ELF-1 (cell line): ENCODE measurements around the gene TCP11.

Experiments
- DNase-seq: peaks from one replicate; pipeline ENCODE4 v3.0.0-alpha.2; 2016; ENCODE audit warnings: low read depth, low spot score

Gene TCP11

DNA sequence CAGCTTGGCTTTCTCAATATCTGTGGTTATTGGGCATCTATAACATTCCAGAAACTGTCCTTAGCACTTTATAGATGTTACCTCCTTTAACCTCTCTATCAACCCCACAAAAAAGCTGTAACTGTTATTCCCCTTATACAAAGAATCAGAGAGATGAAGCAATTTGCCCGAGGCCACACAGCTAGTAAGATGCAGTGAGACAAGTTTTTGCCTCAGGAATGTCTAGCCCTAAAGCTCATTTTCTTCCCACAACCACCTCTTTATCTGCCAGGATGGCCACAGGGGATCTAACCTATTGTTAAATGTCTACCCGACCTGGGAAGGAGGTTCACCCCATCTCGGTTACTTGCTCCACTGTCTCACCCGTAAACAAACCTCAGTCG is 31.9 kb upstream of the TCP11 start:
- DNase-seq = peak; percentile 72

DNA sequence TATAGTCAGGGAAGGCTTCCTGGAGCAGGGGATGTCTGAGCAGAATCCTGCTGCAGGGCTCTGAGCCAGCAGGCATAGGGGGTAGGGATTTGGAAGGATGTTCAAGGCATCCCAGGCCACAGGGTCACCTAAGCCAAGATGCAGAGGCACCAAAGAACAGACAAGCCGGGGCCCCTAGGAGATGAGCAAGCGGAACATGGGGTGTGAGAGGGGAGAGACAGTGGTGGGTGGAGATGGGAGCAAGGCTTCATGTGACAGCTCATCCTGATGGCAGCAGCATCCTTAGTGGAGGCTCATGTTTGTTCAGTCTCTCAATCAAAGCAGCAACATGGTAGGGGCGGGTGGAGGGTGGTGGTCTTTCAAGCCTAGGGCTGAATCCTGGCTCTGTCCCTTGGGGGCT is 29.8 kb upstream of the TCP11 start:
- no peak for DNase-seq

GRCh38 chr6:35170166-35170565 is 29.0 kb upstream of the TCP11 start:
- no peak for DNase-seq

DNA sequence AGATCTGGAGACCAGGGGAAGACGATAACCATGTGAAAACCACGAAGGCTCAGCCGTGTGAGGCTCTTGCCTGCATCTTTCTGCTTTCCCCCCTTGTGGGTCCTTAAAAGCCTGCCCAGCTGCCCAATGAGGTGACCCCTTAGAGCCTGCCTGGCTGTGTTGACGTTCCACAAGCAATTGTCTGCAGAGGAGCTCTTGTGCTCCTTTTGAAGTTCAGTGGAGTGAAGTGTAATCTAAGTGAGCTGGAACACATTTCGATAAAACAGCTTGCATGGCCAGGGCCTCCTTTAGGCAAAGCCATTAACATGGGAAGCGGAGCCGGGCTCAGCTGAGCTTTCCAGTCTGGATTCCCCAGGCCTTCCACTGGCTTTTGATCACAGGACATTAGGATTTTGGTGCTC is 27.3 kb upstream of the TCP11 start:
- DNase-seq = no peak

DNA sequence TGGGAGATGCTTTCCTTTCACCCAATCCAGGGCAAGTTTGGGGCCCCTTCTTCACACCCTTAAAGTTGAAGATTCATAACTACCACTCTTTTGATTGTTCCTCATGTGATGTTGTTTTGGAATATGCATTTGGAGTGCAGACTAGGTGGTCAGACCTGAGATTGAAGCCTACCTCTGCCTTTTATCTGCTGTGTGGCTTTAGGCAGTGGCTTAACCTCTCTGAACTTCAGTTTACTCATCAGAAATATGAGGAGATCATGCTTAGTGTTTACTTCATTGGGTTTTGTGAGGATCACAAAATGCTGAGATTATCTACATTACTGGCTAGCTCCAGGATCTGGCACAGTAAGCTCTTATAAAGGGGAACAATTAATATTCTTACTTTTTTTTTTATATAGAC is 26.4 kb upstream of the TCP11 start:
- no peak for DNase-seq

DNA sequence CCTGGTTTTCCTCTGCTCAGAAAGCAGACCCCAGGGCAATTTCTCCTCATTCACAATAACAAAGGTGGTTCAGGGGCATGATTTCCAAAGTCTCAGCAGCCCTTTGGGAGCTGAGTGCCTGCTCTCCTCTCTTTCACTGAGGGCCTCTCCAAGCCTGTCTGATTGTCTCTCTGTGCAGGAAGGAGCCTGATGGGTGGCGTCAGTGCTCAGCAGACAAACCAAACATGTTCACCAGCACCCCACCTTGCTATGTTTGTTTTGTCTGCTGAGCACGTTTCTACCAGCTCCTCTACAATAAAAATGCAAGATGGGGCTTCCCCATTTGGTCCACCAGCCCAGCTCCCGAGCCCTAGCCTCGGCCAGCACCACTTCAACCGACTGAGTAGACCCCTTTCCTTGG is 25.4 kb upstream of the TCP11 start:
- DNase-seq = no peak

- no peak for DNase-seq
Observed at GRCh38 chr6:35166116-35166515, 25.0 kb upstream of the TCP11 start.

GRCh38 chr6:35165630-35166071 is 24.5 kb upstream of the TCP11 start:
- no peak for DNase-seq

DNA sequence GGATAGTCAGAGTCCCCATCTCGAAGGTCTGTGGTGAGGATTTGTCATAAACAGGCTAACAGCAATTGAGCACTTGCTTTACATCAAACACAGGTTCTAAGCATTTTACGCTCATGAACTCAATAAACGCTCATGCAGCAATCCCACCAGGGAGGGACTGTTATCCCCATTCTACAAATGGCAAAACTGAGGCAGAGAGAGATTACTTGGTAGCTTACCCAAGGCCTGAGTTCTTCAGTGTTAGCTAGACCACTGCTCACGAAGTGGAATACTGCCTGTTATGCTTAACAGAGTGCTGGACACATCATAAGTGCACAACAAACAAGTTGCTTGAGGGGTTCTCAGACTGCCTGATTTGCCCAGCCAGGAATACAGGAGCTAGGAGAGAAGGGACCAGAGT is 23.7 kb upstream of the TCP11 start:
- no peak for DNase-seq

- no peak for DNase-seq
Observed at GRCh38 chr6:35164277-35164676, 23.1 kb upstream of the TCP11 start.

GRCh38 chr6:35163836-35164235 is 22.7 kb upstream of the TCP11 start:
- DNase-seq = no peak

- peak; percentile 47 for DNase-seq
Observed at GRCh38 chr6:35161776-35162607, 20.9 kb upstream of the TCP11 start.

GRCh38 chr6:35161266-35161665 is 20.1 kb upstream of the TCP11 start:
- no peak for DNase-seq

- DNase-seq = no peak
Observed at GRCh38 chr6:35160642-35161041, 19.5 kb upstream of the TCP11 start.

DNA sequence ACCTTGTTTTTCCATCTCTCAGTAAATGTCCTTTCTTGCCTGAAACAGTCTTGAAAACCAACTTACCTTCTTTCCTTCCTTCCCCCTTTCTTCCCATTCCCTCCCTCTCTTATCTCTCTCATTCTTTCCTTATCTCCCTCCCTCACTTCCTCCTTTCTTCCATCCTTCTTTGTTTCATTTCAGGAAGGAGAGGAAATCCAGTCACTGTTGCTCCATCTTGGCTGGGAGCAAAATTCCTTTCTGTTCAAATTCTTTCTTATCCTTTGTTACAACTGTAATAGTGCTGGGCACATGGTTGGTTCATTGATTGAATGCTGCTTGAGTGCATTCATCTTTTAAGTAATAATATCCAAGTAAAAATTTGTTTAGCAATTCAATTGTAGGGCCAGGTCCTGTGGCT is 17.4 kb upstream of the TCP11 start:
- DNase-seq = no peak

DNA sequence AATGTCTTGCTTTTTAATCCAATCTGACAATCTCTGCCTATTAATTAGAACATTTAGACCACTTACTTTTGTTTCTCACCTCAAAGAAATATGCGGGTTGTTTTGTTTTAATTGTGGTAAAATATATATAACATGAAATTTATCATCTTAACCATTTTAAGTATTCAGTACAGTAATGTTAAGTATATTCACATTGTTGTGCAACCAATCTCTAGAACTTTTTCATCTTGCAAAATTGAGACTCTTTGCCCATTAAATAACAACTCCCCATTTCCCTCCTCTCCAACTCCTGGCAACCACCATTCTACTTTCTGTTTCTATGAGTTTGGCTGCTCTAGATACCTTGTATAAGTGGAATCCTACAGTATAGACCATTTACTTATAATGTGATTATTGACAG is 13.8 kb upstream of the TCP11 start:
- DNase-seq = no peak

DNA sequence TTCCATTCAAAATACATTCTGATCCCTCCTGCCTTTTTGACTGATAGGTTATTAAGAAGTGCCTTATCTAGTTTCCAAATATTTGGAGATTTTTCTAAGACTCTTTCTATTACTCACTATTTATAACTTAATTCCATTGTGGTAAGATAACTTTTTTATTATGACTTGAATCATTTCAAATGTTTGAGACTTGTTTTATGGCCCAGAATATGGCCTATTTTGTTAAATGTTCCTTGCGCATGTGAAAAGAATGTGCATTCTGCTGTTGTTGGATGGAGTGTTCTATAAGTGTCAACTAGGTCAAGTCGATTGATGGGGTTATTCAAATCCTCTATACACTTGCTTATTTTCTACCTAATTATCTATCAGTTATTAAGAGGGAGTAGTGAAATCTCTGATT is 13.1 kb upstream of the TCP11 start:
- no peak for DNase-seq

GRCh38 chr6:35152067-35152707 is 11.0 kb upstream of the TCP11 start:
- no peak for DNase-seq

- no peak for DNase-seq
Observed at GRCh38 chr6:35151466-35151865, 10.3 kb upstream of the TCP11 start.

DNA sequence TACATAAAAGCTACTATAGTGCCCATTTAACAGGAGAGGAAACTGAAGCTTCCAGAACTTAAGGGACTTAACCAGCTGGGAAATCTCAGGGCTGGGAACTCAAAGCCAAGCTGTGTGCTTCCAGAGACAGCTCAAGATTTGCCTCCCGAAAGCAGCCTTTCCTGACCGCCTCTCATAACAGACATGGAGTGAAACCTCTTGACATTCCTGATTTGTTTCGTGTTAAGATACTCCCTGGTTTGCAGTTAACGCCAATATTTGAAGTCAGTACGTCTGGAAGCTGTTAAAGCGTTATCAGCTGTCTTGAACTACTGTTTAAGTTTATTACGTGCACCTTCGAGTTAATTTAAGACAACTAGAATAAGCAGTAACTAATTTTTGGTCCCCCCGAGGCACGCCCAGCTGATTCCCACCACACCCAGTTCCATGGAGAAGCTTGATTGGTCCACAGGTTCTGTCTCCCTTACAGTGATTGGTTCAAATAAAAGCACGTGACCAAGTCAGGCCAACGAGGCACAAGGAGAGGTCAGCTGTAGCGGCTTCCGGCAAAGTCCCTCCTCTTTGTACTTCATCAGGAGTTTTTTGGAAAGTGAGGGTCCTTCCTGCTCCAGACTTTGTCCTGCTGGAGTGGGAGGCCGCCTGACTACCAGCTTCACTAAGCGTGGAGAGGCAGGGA is 8.9 kb upstream of the TCP11 start:
- DNase-seq = no peak

GRCh38 chr6:35148167-35148741 is 7.1 kb upstream of the TCP11 start:
- DNase-seq = peak; percentile 92

- DNase-seq = no peak
Observed at GRCh38 chr6:35147486-35147885, 6.3 kb upstream of the TCP11 start.
